IMR-90 (cell line): ENCODE measurements around the gene UTP18. TPM values are rescaled to one million over a fixed set of nuclear protein-coding genes. Genes with fewer than 3 reads are reported as not detected.

Experiments used
- ATAC-seq: fragments of 200-7000 bp; cut with Tn5 transposase; 2 replicates; pipeline ENCODE4 v1.9.1; 2020; ENCODE audit warnings: low read depth, mild to moderate bottlenecking, moderate library complexity
- BruUV-seq: library from RNA; stranded (reverse); fragments of 400-500 nt; replicated peaks from 2 replicates; lab custom pipeline; 2021; lab: Mats Ljungman, UMichigan
- CTCF ChIA-PET: fragments of 300-600 bp; formaldehyde crosslinking; extraction: SDS; loops from one replicate; lab custom pipeline; 2021; ENCODE audit warnings: antibody characterized with exemption; lab: Yijun Ruan, JAX
- POLR2A ChIA-PET: fragments of 300-600 bp; sonication (Branson Sonifier 250); formaldehyde crosslinking; loops from one replicate; lab custom pipeline; 2022; ENCODE audit warnings: antibody characterized with exemption; ENCODE audit not compliant: unreplicated experiment; lab: Charles Lee
- DNase-seq: peaks from one replicate; pipeline ENCODE4 v3.0.0; 2013
- H2AFZ ChIP-seq: replicated peaks from 2 replicates; pipeline ENCODE3; 2013; ENCODE audit warnings: low read length, mild to moderate bottlenecking; ENCODE audit not compliant: poor library complexity
- H2AK5ac ChIP-seq: 2 replicates; pipeline ENCODE4 v1.6.1; 2013; ENCODE audit warnings: low read depth, low read length, inconsistent platforms
- H2AK9ac ChIP-seq: replicated peaks from 2 replicates; pipeline ENCODE3; 2013; ENCODE audit warnings: mild to moderate bottlenecking, low read depth, low read length, moderate library complexity; ENCODE audit not compliant: poor library complexity
- H2BK120ac ChIP-seq: 2 replicates; pipeline ENCODE4 v1.6.1; 2013; ENCODE audit warnings: low read depth, low read length, inconsistent platforms
- H2BK15ac ChIP-seq: 3 replicates; pipeline ENCODE4 v1.6.1; 2013; ENCODE audit warnings: low read depth, low read length, inconsistent platforms
- H2BK20ac ChIP-seq: 2 replicates; pipeline ENCODE4 v1.6.1; 2013; ENCODE audit warnings: low read depth, mild to moderate bottlenecking, inconsistent platforms, low read length, moderate library complexity
- H2BK5ac ChIP-seq: 2 replicates; pipeline ENCODE4 v1.6.1; 2013; ENCODE audit warnings: mild to moderate bottlenecking, low read depth, low read length, inconsistent platforms; ENCODE audit not compliant: poor library complexity, severe bottlenecking
- H3K14ac ChIP-seq: replicated peaks from 2 replicates; pipeline ENCODE4 v1.6.1; 2013; ENCODE audit warnings: low read depth, low read length, inconsistent platforms
- H3K18ac ChIP-seq: 2 replicates; pipeline ENCODE4 v1.6.1; 2013; ENCODE audit warnings: low read depth, low read length, control low read depth
- H3K23ac ChIP-seq: 2 replicates; pipeline ENCODE4 v1.6.1; 2013; ENCODE audit warnings: low read depth, low read length, inconsistent platforms
- H3K27ac ChIP-seq: 2 replicates; pipeline ENCODE4 v1.5.1; 2013; ENCODE audit warnings: mild to moderate bottlenecking, control low read depth, low read length; ENCODE audit not compliant: insufficient read depth
- H3K27me3 ChIP-seq: 2 replicates; pipeline ENCODE4 v1.6.1; 2013; ENCODE audit warnings: low read length; ENCODE audit not compliant: control insufficient read depth, insufficient read depth
- H3K36me3 ChIP-seq: 2 replicates; pipeline ENCODE4 v1.6.1; 2013; ENCODE audit warnings: low read length, mixed read lengths; ENCODE audit not compliant: control insufficient read depth, insufficient read depth
- H3K4ac ChIP-seq: 2 replicates; pipeline ENCODE4 v1.6.1; 2013; ENCODE audit warnings: low read depth, low read length, inconsistent platforms
- H3K4me1 ChIP-seq: 2 replicates; pipeline ENCODE4 v1.6.1; 2013; ENCODE audit warnings: low read length, mixed read lengths; ENCODE audit not compliant: control insufficient read depth, insufficient read depth
- H3K4me2 ChIP-seq: 2 replicates; pipeline ENCODE4 v1.6.1; 2013; ENCODE audit warnings: low read depth, mild to moderate bottlenecking, control low read depth, low read length, moderate library complexity
- H3K4me3 ChIP-seq: 2 replicates; pipeline ENCODE4 v1.5.1; 2013; ENCODE audit warnings: low read depth, mild to moderate bottlenecking, control low read depth, low read length, moderate library complexity; ENCODE audit not compliant: insufficient read depth
- H3K56ac ChIP-seq: 2 replicates; pipeline ENCODE4 v1.6.1; 2013; ENCODE audit warnings: low read length, inconsistent platforms; ENCODE audit not compliant: insufficient read depth; ENCODE audit errors: extremely low read depth
- H3K79me1 ChIP-seq, 2 experiments: 2 replicates each; pipeline ENCODE4 v1.6.1; 2013; ENCODE audit warnings: low read length in 2 of 2, inconsistent platforms in 1 of 2, low read depth in 1 of 2
- H3K9ac ChIP-seq: 2 replicates; pipeline ENCODE4 v1.6.1; 2013; ENCODE audit warnings: low read depth, low read length, control low read depth
- H3K9me1 ChIP-seq: 2 replicates; pipeline ENCODE4 v1.6.1; 2013; ENCODE audit warnings: low read length, inconsistent platforms; ENCODE audit not compliant: insufficient read depth
- H3K9me3 ChIP-seq: 2 replicates; pipeline ENCODE4 v1.6.1; 2013; ENCODE audit warnings: low read length; ENCODE audit not compliant: control insufficient read depth, insufficient read depth
- H4K20me1 ChIP-seq: 2 replicates; pipeline ENCODE4 v1.6.1; 2013; ENCODE audit warnings: low read length, inconsistent platforms; ENCODE audit not compliant: insufficient read depth
- H4K5ac ChIP-seq: 2 replicates; pipeline ENCODE4 v1.6.1; 2013; ENCODE audit warnings: mild to moderate bottlenecking, low read depth, low read length, control low read depth
- H4K8ac ChIP-seq, 2 experiments: 2 replicates each; pipeline ENCODE4 v1.6.1; 2013; ENCODE audit warnings: low read depth in 2 of 2, low read length in 2 of 2, control low read depth in 1 of 2, inconsistent platforms in 1 of 2
- H4K91ac ChIP-seq: 2 replicates; pipeline ENCODE4 v1.6.1; 2013; ENCODE audit warnings: low read depth, low read length, inconsistent platforms; ENCODE audit not compliant: insufficient read depth
- BHLHE40 ChIP-seq: fragments of 150-350 bp; IDR thresholded peaks from 2 replicates; pipeline ENCODE4 v1.6.1; 2016; ENCODE audit warnings: mild to moderate bottlenecking, low read depth, low read length
- FOS ChIP-seq: fragments of 150-350 bp; IDR thresholded peaks from 2 replicates; pipeline ENCODE4 v1.6.1; 2016; ENCODE audit warnings: low read depth, low read length
- MAZ ChIP-seq: IDR thresholded peaks from 2 replicates; pipeline ENCODE4 v1.6.1; 2012; ENCODE audit warnings: low read depth, mild to moderate bottlenecking, low read length, improper control_type of control experiment, moderate library complexity, borderline replicate concordance
- MXI1 ChIP-seq: IDR thresholded peaks from 2 replicates; pipeline ENCODE4 v1.6.1; 2012; ENCODE audit warnings: low read depth, mild to moderate bottlenecking, low read length, moderate library complexity, borderline replicate concordance
- SMC3 ChIP-seq: fragments of 150-350 bp; IDR thresholded peaks from 2 replicates; pipeline ENCODE4 v1.6.1; 2016; ENCODE audit warnings: low read depth, mild to moderate bottlenecking, antibody characterized with exemption, low read length, moderate library complexity
- WGBS, 2 experiments: methylation state at CpG; one replicate each; pipeline versions ENCODE4 v1.1.5 to v1.1.7; 2013; ENCODE audit warnings: missing lambda C conversion rate in 2 of 2; ENCODE audit not compliant: insufficient read length in 1 of 2; ENCODE audit errors: extremely low coverage in 2 of 2; 5-methylcytosine and 5-hydroxymethylcytosine counted together
- dilution Hi-C: fragments of 300-500 bp; cut with HindIII; formaldehyde crosslinking; loops from one replicate; pipeline ENCODE4 v1.14.3; 2018; ENCODE audit warnings: low sequenced_read_pairs; ENCODE audit not compliant: unreplicated experiment
- in situ Hi-C: fragments of 300-500 bp; cut with MboI; formaldehyde crosslinking; loops from 3 replicates; pipeline ENCODE4 v1.14.3; 2019; ENCODE audit warnings: low sequenced_read_pairs, inconsistent platforms, mixed read lengths
- intact Hi-C: fragments of 100-400 bp; cut with micrococcal nuclease; formaldehyde crosslinking; loops from 2 replicates; pipeline ENCODE4 v1.10.0; 2022
- polyA plus RNA-seq, 3 experiments: library from polyadenylated mRNA; depleted of rRNA; stranded (reverse); fragments of >200 nt; gene quantifications; 2 replicates each; pipeline ENCODE4 v1.2.3, GENCODE V29; 2012; ENCODE audit warnings: low replicate concordance in 1 of 3
- total RNA-seq: library from RNA; depleted of rRNA; stranded (reverse); fragments of >200 nt; gene quantifications from 2 replicates; pipeline ENCODE4 v1.2.3, GENCODE V29; 2012
- TF ChIP-seq, protein P1 (sequence below): fragments of 150-350 bp; IDR thresholded peaks from 2 replicates; pipeline ENCODE4 v1.6.1; 2016; ENCODE audit warnings: low read depth, mild to moderate bottlenecking, low read length, moderate library complexity, borderline replicate concordance

The UTP18 gene
- total and polyA plus RNA-seq, 2 of the 4 experiments (the other 2 are of a cell fraction) = 17.7 to 22.4 TPM

DNA sequence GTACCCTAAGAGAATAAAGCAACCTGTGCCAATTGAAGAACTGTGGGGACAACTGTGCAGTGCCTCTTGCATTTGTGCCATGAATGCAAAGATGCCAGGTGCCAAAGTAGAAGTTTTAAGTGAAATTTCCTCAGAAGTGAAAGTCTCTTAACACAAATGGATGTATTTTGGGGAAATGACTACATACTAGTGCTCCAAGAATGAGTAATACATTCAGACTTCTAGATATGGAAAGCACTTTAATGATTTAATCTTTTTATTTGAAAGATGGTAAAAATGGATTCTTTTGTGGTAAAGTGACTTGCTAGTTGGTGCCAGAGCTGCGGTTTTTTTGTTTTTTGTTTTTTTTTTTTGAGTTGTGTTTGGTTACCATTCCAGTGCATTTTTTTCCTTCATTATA lies 15.0 kb downstream of the UTP18 start:
- DNase-seq (peak; percentile 86), ATAC-seq (peak; percentile 76)
- no CpG with 5 or more reads among the region's 1 CpG for WGBS, 2 experiments
- Histone ChIP-seq H3K4me3 (no peak overlapping the region), H2AK9ac (no peak overlapping the region), H3K18ac (no peak overlapping the region), H3K4me2 (peak overlapping the region; percentile 80), H4K8ac (no peak overlapping the region), H3K23ac (no peak overlapping the region), H3K14ac (no peak overlapping the region), H2BK5ac (peak overlapping the region; percentile 60), H3K27ac (peak overlapping the region; percentile 76; the same call in 1 of the 2 replicates), H3K27me3 (no peaks in the 10 kb centered on the region), H2AK5ac (no peak overlapping the region), H4K5ac (no peak overlapping the region), H3K9me3 (no peaks in the 10 kb centered on the region), H2BK15ac (no peak overlapping the region), H2BK20ac (no peak overlapping the region), H3K36me3 (peaks cover 25% of the 10 kb centered on the region), H3K9ac (no peak overlapping the region), H4K20me1 (peaks cover 19% of the 10 kb centered on the region; the same call in 1 of the 2 replicates), H3K4ac (peak overlapping the region; percentile 42; the same call in 1 of the 2 replicates), H4K91ac (no peak overlapping the region), H3K4me1 (peaks cover 6% of the 10 kb centered on the region), H2AFZ (no peak overlapping the region), H3K9me1 (peaks cover 10% of the 10 kb centered on the region), H3K79me1 (peaks cover 8 to 33% of the 10 kb centered on the region in 2 experiments), H2BK120ac (no peak overlapping the region), H3K56ac (no peak overlapping the region)
- in situ Hi-C loops (no loop called here), intact Hi-C loops (no loop called here), dilution Hi-C loops (no loop called here)
- TF ChIP-seq FOS = 0 out of 2 replicates have a peak, but pooled peaks have one; percentile 31
- TF ChIP-seq MXI1 = no peak
- TF ChIP-seq BHLHE40 = no peak
- TF ChIP-seq MAZ = no peak
- TF ChIP-seq, protein P1, sequence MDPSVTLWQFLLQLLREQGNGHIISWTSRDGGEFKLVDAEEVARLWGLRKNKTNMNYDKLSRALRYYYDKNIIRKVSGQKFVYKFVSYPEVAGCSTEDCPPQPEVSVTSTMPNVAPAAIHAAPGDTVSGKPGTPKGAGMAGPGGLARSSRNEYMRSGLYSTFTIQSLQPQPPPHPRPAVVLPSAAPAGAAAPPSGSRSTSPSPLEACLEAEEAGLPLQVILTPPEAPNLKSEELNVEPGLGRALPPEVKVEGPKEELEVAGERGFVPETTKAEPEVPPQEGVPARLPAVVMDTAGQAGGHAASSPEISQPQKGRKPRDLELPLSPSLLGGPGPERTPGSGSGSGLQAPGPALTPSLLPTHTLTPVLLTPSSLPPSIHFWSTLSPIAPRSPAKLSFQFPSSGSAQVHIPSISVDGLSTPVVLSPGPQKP = no peak
- TF ChIP-seq SMC3 = no peak
- no TSS peak for BruUV-seq
- POLR2A ChIA-PET = no interaction called here
- CTCF ChIA-PET = interaction anchor here (1.0 to 1.1 kb wide), 2 partner anchors 12 to 23 kb away, joined by 3 read pairs; no protein-coding TSS in a partner anchor
